Measurements from ENCODE around the gene IL1RAPL2.
"Not testable (repeated sequence)": the region's sequence is repeated elsewhere in the genome, so short reads cannot be mapped to it uniquely, and the experiment has no call there.

The IL1RAPL2 gene

DNA sequence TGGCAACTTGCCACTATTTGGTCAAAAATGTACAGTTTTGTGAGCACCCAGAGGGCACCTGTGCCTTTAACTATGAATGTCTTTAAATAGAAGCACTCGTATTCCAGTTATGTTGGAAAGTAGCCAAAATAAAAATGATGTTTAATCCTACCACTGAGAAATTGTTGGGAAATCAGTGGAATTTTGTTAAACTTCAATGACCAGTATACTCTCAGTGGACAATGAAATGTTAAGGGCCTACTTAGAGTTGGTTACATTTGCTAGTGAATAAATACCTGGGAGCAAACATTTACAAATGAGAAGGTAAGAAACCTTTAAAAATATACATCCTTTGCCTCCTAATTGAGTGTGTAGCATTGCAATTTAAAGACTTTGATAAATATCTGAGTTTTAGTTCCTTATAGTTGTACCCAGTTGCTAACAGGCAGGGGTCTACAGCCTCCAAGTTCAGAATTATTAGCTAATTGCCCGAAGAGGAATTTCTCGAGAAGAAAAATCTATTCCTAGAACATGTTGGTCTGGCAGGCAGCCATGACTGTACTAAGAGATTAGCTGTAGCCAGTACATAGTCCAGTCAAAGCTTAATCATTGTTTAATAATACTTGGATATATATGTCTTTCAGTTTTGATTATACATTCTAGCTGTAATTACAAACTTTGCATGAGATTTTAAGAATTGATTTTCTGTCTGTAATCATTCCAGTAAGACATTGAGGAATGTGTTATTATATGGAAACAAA, 93.2 kb downstream of the IL1RAPL2 start:
- no peak overlapping the region for H3K27ac ChIP-seq
- TF ChIP-seq, protein P1, sequence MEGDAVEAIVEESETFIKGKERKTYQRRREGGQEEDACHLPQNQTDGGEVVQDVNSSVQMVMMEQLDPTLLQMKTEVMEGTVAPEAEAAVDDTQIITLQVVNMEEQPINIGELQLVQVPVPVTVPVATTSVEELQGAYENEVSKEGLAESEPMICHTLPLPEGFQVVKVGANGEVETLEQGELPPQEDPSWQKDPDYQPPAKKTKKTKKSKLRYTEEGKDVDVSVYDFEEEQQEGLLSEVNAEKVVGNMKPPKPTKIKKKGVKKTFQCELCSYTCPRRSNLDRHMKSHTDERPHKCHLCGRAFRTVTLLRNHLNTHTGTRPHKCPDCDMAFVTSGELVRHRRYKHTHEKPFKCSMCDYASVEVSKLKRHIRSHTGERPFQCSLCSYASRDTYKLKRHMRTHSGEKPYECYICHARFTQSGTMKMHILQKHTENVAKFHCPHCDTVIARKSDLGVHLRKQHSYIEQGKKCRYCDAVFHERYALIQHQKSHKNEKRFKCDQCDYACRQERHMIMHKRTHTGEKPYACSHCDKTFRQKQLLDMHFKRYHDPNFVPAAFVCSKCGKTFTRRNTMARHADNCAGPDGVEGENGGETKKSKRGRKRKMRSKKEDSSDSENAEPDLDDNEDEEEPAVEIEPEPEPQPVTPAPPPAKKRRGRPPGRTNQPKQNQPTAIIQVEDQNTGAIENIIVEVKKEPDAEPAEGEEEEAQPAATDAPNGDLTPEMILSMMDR (conservative IDR thresholded peaks at IDR 0.05), result no peak

DNA sequence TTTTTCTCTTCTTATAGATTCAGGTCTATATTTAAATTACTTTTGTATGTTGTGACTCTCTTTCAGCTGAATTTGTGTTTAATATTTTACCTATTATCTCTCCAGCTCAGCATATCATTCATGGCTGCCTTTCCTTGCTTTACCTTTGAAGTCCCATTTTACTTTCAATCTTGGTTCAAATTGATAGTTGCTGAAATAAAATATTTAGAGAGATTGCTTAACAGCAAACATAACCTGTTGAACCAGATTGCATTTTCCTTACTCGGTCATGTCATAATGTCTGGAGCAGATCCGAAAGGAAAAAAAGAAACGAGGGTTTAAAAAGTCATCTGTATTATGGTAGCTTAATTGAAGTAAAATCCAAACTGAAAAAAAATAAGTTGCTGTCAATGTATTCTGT, 94.1 kb downstream of the IL1RAPL2 start:
- H3K27ac ChIP-seq, result no peak overlapping the region
- TF ChIP-seq, protein P1 (conservative IDR thresholded peaks at IDR 0.05), result no peak

- no peak overlapping the region for H3K27ac ChIP-seq
- TF ChIP-seq, protein P1 (conservative IDR thresholded peaks at IDR 0.05), result no peak
These were observed 96.7 kb downstream of the IL1RAPL2 start for GRCh38 chrX:104662694-104663093.

DNA sequence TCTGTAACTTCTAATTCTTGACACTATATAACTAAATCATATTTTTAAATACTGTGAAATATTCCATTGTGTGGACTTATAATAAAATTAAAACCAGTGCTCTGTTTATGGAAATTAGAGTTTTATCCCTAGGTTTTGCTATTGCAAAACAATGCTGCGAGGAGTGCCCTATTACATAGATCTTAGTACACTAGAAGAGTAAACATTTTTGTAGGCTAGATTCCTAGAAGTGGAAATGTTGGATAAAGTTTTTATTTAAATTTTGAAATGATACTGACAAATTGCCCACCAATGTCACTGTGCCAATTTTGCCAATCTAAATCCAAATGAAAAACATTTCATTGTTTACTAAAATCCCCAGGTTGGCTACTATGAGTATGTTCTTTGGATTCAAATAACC, 99.7 kb downstream of the IL1RAPL2 start:
- H3K27ac ChIP-seq, result no peak overlapping the region
- TF ChIP-seq, protein P1 (conservative IDR thresholded peaks at IDR 0.05), result no peak

- TF ChIP-seq, protein P1 (conservative IDR thresholded peaks at IDR 0.05), result peak; percentile 35
- no peak overlapping the region for H3K27ac ChIP-seq
These were observed 102.6 kb downstream of the IL1RAPL2 start for GRCh38 chrX:104668550-104668949.

- H3K27ac ChIP-seq, result no peak overlapping the region
- TF ChIP-seq, protein P1 (conservative IDR thresholded peaks at IDR 0.05), result no peak
These were observed 103.1 kb downstream of the IL1RAPL2 start for GRCh38 chrX:104669063-104669462.

- H3K27ac ChIP-seq, result no peak overlapping the region
- TF ChIP-seq, protein P1 (conservative IDR thresholded peaks at IDR 0.05), result no peak
These were observed 104.1 kb downstream of the IL1RAPL2 start for GRCh38 chrX:104670051-104670450.

GRCh38 chrX:104677517-104677916, 111.5 kb downstream of the IL1RAPL2 start:
- not testable (repeated sequence) for H3K27ac ChIP-seq

Measured in VCaP (cell line).